HG03354 (cell line): ENCODE results near the gene HPS4.
"Not testable (repeated sequence)": the region's sequence is repeated elsewhere in the genome, so short reads cannot be mapped to it uniquely, and the experiment has no call there.

Source experiments
- ATAC-seq: cut with Tn5 transposase; IDR thresholded peaks from one replicate; pipeline ENCODE4 v1.9.1; 2021; ENCODE audit warnings: mild to moderate bottlenecking; ENCODE audit not compliant: unreplicated experiment, poor library complexity, severe bottlenecking

The HPS4 gene

DNA sequence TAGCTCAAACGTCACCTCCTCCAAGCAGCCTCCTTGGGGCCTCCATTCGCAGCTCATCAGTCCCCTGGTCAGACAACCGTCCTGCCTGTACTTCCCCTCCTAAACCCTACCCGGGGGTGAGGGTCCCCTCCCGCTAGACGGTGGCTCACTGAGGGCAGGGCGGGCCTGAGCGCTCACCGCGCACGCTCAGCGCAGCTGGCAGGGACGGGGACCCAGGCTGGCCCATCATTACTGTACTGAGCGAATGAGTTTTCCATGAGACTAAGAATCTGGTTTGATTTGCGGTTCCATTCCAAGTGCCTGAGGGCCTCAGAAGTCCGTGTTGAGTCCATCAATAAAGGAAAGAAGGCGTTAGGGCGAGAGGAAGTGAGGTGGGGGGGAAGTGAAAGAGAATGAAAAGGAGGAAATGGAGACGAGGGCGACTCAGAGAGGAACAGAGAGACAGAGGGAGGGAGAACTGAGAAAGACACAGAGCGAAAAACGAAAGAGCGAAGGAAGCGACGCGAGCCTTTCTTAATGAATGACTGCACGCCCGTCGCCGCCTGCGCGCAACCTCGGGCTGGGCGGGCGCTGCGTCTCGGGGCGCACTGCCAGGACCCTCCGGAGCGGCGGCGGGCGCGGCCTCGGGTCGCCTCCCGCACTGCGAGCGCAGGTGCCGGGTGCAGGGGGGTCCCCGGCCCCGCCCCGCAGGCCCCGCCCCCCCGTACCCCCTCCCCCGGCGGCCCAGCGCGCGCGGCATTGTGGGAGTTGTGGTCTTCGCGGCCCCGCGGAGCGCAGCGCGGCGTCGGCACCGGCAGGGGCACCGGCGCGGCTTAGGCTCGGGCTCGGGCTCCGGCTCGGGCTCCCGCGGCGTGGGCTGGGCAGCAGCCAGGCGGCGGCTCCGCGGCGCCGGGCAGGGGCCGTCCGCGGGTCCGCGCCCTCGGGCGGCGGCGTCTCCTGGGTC lies 54.8 kb downstream of the HPS4 start, which contains the start of gene ASPHD2:
Gene ASPHD2 (plus strand): TSS at position 746 of the 943 bp plus-strand sequence. CDS start 4,356 bp downstream, outside the sequence.
- ATAC-seq, result peak; percentile 79

GRCh38 chr22:26426924-26427323 lies 56.7 kb downstream of the HPS4 start:
- no peak for ATAC-seq

DNA sequence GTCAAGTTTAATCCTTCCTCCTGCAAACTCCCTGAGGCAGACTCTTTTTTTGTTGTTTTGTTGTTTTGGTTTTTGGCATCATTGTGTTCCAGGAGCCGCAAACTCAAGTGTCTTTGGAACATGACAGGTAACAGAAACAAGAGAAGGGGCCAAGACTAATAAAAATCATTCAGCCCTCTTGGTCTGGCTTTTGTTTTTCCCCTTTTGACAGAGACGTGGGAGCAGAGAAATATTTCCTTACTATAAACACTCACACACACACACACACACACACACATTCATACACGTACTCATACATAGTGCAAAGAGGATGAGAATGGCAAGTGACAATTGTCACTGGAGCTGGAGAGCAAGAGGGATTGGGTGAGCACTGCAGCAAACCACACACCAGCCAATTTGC lies 65.0 kb downstream of the HPS4 start:
- ATAC-seq, result no peak

DNA sequence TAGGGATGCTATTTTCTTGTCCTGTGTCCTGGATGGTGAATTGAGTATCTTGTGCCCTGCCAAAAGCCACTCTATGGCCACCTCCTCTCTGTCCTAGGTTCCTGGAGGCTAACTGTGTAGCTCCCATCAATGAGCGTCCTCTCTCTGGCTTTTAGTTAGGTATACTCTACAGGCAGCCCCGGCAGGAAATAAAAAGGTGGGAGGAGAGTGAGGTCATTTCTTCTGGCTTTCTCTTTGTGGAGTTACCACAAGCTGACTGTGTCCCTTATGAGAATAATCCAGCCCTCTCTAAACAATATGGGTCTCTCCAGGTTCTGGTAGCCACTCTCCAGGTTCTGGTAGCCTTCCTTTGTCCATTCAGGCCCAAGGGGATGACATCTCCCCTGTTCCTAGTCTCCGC lies 66.2 kb downstream of the HPS4 start:
- no peak for ATAC-seq

- no peak for ATAC-seq
Measured at GRCh38 chr22:26416670-26417276, 66.8 kb downstream of the HPS4 start.

DNA sequence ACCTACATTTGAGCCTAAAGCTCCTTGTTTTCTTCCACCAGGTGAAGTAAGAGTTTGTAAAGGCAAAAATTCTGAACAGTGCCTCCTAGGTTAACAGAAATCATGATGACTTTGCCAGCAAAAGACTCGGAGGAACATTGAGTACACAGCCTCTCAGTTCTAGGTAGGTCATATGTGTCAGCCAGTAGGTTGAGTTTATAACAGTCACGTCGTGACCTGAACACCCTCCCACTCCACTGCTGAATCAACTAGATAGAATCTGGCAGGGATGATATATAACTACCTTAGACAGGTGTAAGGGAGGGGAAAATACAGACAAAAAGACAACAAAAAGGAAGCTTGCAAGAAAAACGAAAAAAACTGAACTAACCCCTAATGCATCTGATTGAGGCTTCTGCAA lies 67.3 kb downstream of the HPS4 start:
- ATAC-seq, result no peak

GRCh38 chr22:26414347-26414746 lies 69.2 kb downstream of the HPS4 start:
- no peak for ATAC-seq

- no peak for ATAC-seq
Measured at GRCh38 chr22:26410386-26410785, 73.2 kb downstream of the HPS4 start.

- ATAC-seq, result no peak
Measured at GRCh38 chr22:26409719-26410335, 73.8 kb downstream of the HPS4 start.

GRCh38 chr22:26408562-26409220 lies 74.9 kb downstream of the HPS4 start:
- ATAC-seq, result not testable (repeated sequence)

- ATAC-seq, result no peak
Measured at GRCh38 chr22:26406118-26406517, 77.5 kb downstream of the HPS4 start.

DNA sequence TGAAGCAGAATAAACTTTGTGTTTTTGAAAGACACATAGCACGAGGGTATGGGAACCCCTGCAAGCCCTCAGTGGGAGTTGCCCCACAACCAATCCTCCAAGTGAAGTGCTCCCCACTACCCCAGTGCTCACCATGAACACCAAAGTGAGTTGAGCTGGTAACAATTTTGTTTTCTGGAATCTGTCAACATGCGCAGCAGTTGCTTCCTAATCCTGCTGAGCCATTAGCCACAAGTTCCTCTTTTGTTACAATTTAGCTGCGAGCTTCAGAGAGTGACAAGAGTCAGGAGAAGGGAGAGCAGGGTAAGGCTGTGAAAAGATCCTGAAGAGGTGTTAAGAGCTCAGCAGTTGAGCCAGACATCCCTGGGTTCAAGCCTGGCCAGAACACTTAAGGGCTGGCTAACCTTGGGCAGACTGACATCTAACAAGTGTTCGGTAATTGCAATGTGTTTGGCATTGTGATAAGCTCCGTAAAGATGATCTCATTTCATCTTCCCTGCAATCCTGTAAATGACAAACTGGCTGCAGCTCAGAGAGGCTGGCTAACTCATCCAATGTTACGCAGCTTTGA lies 78.6 kb downstream of the HPS4 start:
- no peak for ATAC-seq

DNA sequence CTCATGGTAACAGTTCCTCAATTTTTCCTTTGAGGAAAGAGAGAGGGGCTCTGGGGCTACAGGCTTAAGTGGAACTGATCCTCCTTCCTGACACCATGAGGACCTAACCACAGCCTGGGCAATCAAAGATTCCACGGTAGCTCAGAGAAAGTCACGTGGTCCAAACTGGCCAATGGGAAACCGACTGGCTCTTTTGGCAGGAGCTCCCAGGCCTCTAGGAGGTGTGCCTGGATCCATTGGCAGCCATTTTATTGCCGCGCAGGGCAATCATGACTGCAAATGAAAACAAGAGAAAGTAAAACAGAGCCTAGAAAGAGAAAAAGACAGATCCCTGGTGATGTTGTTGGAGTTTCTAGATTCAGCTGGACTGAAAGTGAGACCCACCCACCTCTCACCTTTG lies 81.9 kb downstream of the HPS4 start:
- no peak for ATAC-seq
